Measurements from ENCODE around the gene ZNF512. TPM values are rescaled to one million over a fixed set of nuclear protein-coding genes. Genes with fewer than 3 reads are reported as not detected.
A peak's percentile ranks its signal among the peaks of the same experiment; 100 is the strongest.

ZNF512 gene
- total RNA-seq, 2 experiments from 2014 or later: 27.4 to 30.0 TPM

- intact Hi-C loops (cut with micrococcal nuclease): loop anchor here (10.0 kb wide), 1 partner anchor 80 kb away; the partner anchor contains the start of gene ZNF512
- POLR2A ChIA-PET: interaction anchor here (0.6 to 3.5 kb wide), 3 partner anchors 10 to 36 kb away, joined by 4 to 21 read pairs (median 6); partner anchors contain the start of genes CCDC121 and GPN1
- no peak for DNase-seq
- H3K4me3 Mint-ChIP-seq: peak overlapping the region; percentile 99
- CTCF ChIA-PET: interaction anchor here (1.5 to 4.6 kb wide), 2 partner anchors 18 to 36 kb away, joined by 3 to 45 read pairs; partner anchors contain the start of genes CCDC121 and GPN1
- H3K27ac Mint-ChIP-seq: peak overlapping the region; percentile 100
- no peaks in the 10 kb centered on the region for H3K9me3 Mint-ChIP-seq
- H3K27me3 Mint-ChIP-seq: no peaks in the 10 kb centered on the region
- H3K36me3 Mint-ChIP-seq: peaks cover 32% of the 10 kb centered on the region
- peaks cover 46% of the 10 kb centered on the region for H3K4me1 Mint-ChIP-seq (ENCODE audit: low read depth)
Measured at GRCh38 chr2:27664622-27665363, 82.0 kb downstream of the ZNF512 start.

DNA sequence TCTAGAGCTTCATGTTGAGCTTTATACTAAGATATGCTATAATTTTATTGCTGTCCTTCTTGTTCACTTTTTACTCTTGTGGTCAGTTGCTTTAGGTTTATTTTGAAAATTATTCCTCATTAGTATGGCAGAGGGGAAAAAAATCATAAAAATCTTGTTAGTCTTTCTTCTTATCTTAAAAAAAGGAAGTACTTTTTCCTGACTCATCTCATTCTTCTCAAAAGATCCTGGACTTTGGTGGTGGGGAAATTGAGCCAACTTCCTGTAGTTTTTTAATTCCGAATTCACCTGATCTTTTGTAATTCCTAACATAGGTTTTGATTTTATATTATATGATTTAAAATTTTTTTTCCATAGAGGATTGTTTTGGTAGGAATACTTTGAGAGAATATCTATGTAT, 84.6 kb downstream of the ZNF512 start:
- Mint-ChIP-seq H3K9me3 (no peaks in the 10 kb centered on the region), H3K4me3 (no peak overlapping the region), H3K27me3 (no peaks in the 10 kb centered on the region), H3K36me3 (peaks cover 25% of the 10 kb centered on the region), H3K27ac (no peak overlapping the region), H3K4me1 (ENCODE audit: low read depth) (peaks cover 39% of the 10 kb centered on the region)
- no peak for DNase-seq
- ChIA-PET POLR2A (no interaction called here), CTCF (interaction anchor here (1.9 to 4.6 kb wide), 2 partner anchors 15 to 16 kb away, joined by 10 to 45 read pairs; no protein-coding TSS in a partner anchor)
- intact Hi-C loops (cut with micrococcal nuclease): loop anchor here (10.0 kb wide), 1 partner anchor 83 kb away; the partner anchor contains the start of gene ZNF512

- H3K36me3 Mint-ChIP-seq: peaks cover 40% of the 10 kb centered on the region
- POLR2A ChIA-PET: no interaction called here
- CTCF ChIA-PET: interaction anchor here (1.0 to 2.7 kb wide), 2 partner anchors 10 to 12 kb away, joined by 3 to 24 read pairs; no protein-coding TSS in a partner anchor
- peak overlapping the region; percentile 33 for H3K27ac Mint-ChIP-seq
- peaks cover 18% of the 10 kb centered on the region for H3K4me1 Mint-ChIP-seq (ENCODE audit: low read depth)
- H3K4me3 Mint-ChIP-seq: no peak overlapping the region
- intact Hi-C loops (cut with micrococcal nuclease): no loop called here
- H3K9me3 Mint-ChIP-seq: no peaks in the 10 kb centered on the region
- no peaks in the 10 kb centered on the region for H3K27me3 Mint-ChIP-seq
- no peak for DNase-seq
Measured at GRCh38 chr2:27671235-27671634, 88.4 kb downstream of the ZNF512 start.

Other genes starting within 250 kb of the ZNF512 start
- gene GTF3C2, start 226.3 kb upstream of the ZNF512 start, total RNA-seq: 10 to 100 TPM; 55.2 to 64.5 TPM
- gene EIF2B4, start 212.7 kb upstream of the ZNF512 start, total RNA-seq: 10 to 100 TPM; 34.6 to 36.5 TPM
- gene SNX17, start 212.4 kb upstream of the ZNF512 start, total RNA-seq: 10 to 100 TPM; 91.2 to 93.2 TPM
- 1 to 10 TPM; 8.6 to 9.7 TPM for gene ZNF513, start 202.3 kb upstream of the ZNF512 start, total RNA-seq
- 100 to 1,000 TPM; 127 to 132 TPM for gene PPM1G, start 173.5 kb upstream of the ZNF512 start, total RNA-seq
- 10 to 100 TPM; 80.8 to 82.7 TPM for gene NRBP1, start 154.4 kb upstream of the ZNF512 start, total RNA-seq
- 1 to 10 TPM; 5.4 to 6.4 TPM for gene KRTCAP3, start 140.7 kb upstream of the ZNF512 start, total RNA-seq
- 1 to 10 TPM; 7.7 to 8.2 TPM for gene IFT172, start 93.3 kb upstream of the ZNF512 start, total RNA-seq
- under 1 TPM; 0.22 to 0.38 TPM for gene FNDC4, start 87.8 kb upstream of the ZNF512 start, total RNA-seq
- gene GCKR, start 86.2 kb upstream of the ZNF512 start, total RNA-seq: not detected
- under 1 TPM; 0.34 to 0.36 TPM for gene CCDC121, start 46.0 kb downstream of the ZNF512 start, total RNA-seq
- gene GPN1, start 46.0 kb downstream of the ZNF512 start, total RNA-seq: 10 to 100 TPM; 54.4 to 56.8 TPM
- 10 to 100 TPM; 30.1 to 30.3 TPM for gene SUPT7L, start 80.6 kb downstream of the ZNF512 start, total RNA-seq
- 10 to 100 TPM; 26.5 TPM for gene SLC4A1AP, start 80.8 kb downstream of the ZNF512 start, total RNA-seq
- gene MRPL33, start 188.7 kb downstream of the ZNF512 start, total RNA-seq: 10 to 100 TPM; 83.3 to 84.2 TPM